GM12892 (cell line): ENCODE results near the gene NPPA.

Experiments
- DNase-seq: peaks from one replicate; pipeline ENCODE4 v3.0.0; 2011; ENCODE audit not compliant: insufficient read length
- FAIRE-seq: peaks from 2 replicates; lab custom pipeline; 2011; peaks lifted over from hg19 to GRCh38; lab: Jason Lieb, UNC
- POLR2A ChIP-seq: IDR thresholded peaks from 2 replicates; pipeline ENCODE4 v1.6.1; 2011; ENCODE audit warnings: low read depth, low read length, control low read depth
- POLR2AphosphoS5 ChIP-seq: IDR thresholded peaks from 2 replicates; pipeline ENCODE4 v1.6.1; 2011; ENCODE audit warnings: low read depth, low read length, control low read depth
- TAF1 ChIP-seq: IDR thresholded peaks from 2 replicates; pipeline ENCODE4 v1.6.1; 2011; ENCODE audit warnings: low read depth, mild to moderate bottlenecking, control low read depth, low read length, borderline replicate concordance

The NPPA gene

GRCh38 chr1:11802973-11803885 lies 44.4 kb downstream of the NPPA start:
- FAIRE-seq (peak; percentile 87), DNase-seq (peak; percentile 74)
- TF ChIP-seq POLR2A (no peak), TAF1 (no peak), POLR2AphosphoS5 (no peak)

GRCh38 chr1:11802616-11802972 lies 45.0 kb downstream of the NPPA start:
- TF ChIP-seq POLR2A (no peak), TAF1 (no peak), POLR2AphosphoS5 (no peak)
- DNase-seq (no peak), FAIRE-seq (no peak)

GRCh38 chr1:11800756-11801433 lies 46.7 kb downstream of the NPPA start:
- TF ChIP-seq POLR2AphosphoS5 (no peak), POLR2A (no peak), TAF1 (no peak)
- FAIRE-seq = no peak

GRCh38 chr1:11800391-11800755 lies 47.2 kb downstream of the NPPA start:
- DNase-seq = no peak
- no peak for FAIRE-seq
- no peak for TF ChIP-seq POLR2AphosphoS5
- no peak for TF ChIP-seq TAF1
- TF ChIP-seq POLR2A = no peak

More at GRCh38 chr1:11800756-11801433, 46.7 kb downstream of the NPPA start:
- no peak for DNase-seq

GRCh38 chr1:11799896-11800295 lies 47.7 kb downstream of the NPPA start:
- TF ChIP-seq POLR2AphosphoS5 = no peak
- no peak for TF ChIP-seq POLR2A
- no peak for TF ChIP-seq TAF1
- DNase-seq (no peak), FAIRE-seq (no peak)

GRCh38 chr1:11799099-11799498 lies 48.5 kb downstream of the NPPA start:
- DNase-seq (no peak), FAIRE-seq (no peak)
- TF ChIP-seq TAF1 (no peak), POLR2AphosphoS5 (no peak), POLR2A (no peak)

GRCh38 chr1:11797525-11798216 lies 49.9 kb downstream of the NPPA start:
- FAIRE-seq = no peak
- TF ChIP-seq POLR2AphosphoS5 = no peak
- no peak for TF ChIP-seq TAF1
- TF ChIP-seq POLR2A = no peak
- DNase-seq = no peak

- DNase-seq (no peak), FAIRE-seq (no peak)
- TF ChIP-seq POLR2AphosphoS5 (no peak), POLR2A (no peak), TAF1 (no peak)
Observed at GRCh38 chr1:11796036-11796828, 51.4 kb downstream of the NPPA start.
